HEK293 (cell line): ENCODE measurements around the gene EMD.
A peak's percentile ranks its signal among the peaks of the same experiment; 100 is the strongest.

Source experiments
- HOXD13 ChIP-seq: sonication (generic); formaldehyde crosslinking; IDR thresholded peaks from 2 replicates; pipeline ENCODE4 v1.8.0; 2022; ENCODE audit warnings: missing genetic modification reagents, borderline replicate concordance
- KLF16 ChIP-seq: fragments of 450-650 bp; formaldehyde crosslinking; IDR thresholded peaks from 2 replicates; pipeline ENCODE4 v1.5.1; 2017; ENCODE audit warnings: missing biosample characterization, missing genetic modification characterization
- REPIN1 ChIP-seq: fragments of 450-650 bp; formaldehyde crosslinking; IDR thresholded peaks from 2 replicates; pipeline ENCODE4 v1.5.1; 2017; ENCODE audit warnings: missing biosample characterization, missing genetic modification characterization, low read depth
- YY1 ChIP-seq: fragments of 450-650 bp; formaldehyde crosslinking; IDR thresholded peaks from 2 replicates; pipeline ENCODE4 v1.5.1; 2018; ENCODE audit warnings: missing biosample characterization, missing genetic modification characterization
- ZNF10 ChIP-seq: fragments of 450-650 bp; formaldehyde crosslinking; IDR thresholded peaks from 2 replicates; pipeline ENCODE4 v1.5.1; 2017; ENCODE audit warnings: missing biosample characterization, missing genetic modification characterization
- ZNF169 ChIP-seq: fragments of 450-650 bp; formaldehyde crosslinking; IDR thresholded peaks from 2 replicates; pipeline ENCODE4 v1.5.1; 2016; ENCODE audit warnings: missing biosample characterization, missing genetic modification characterization
- ZNF2 ChIP-seq: fragments of 450-650 bp; formaldehyde crosslinking; IDR thresholded peaks from 2 replicates; pipeline ENCODE4 v1.5.1; 2016; ENCODE audit warnings: missing biosample characterization, missing genetic modification characterization
- ZNF239 ChIP-seq: fragments of 450-650 bp; formaldehyde crosslinking; IDR thresholded peaks from 2 replicates; pipeline ENCODE4 v1.5.1; 2016; ENCODE audit warnings: missing biosample characterization, missing genetic modification characterization
- ZNF24 ChIP-seq: fragments of 450-650 bp; formaldehyde crosslinking; IDR thresholded peaks from 2 replicates; pipeline ENCODE4 v1.5.1; 2016; ENCODE audit warnings: missing biosample characterization, missing genetic modification characterization
- ZNF366 ChIP-seq: fragments of 450-650 bp; formaldehyde crosslinking; conservative IDR thresholded peaks from 2 replicates; pipeline ENCODE4 v1.5.1; 2016; ENCODE audit warnings: missing biosample characterization, missing genetic modification characterization
- ZNF529 ChIP-seq: fragments of 450-650 bp; formaldehyde crosslinking; IDR thresholded peaks from 2 replicates; pipeline ENCODE4 v1.5.1; 2017; ENCODE audit warnings: missing genetic modification characterization, missing biosample characterization; ENCODE audit not compliant: insufficient replicate concordance
- ZNF610 ChIP-seq: fragments of 450-650 bp; formaldehyde crosslinking; IDR thresholded peaks from 2 replicates; pipeline ENCODE4 v1.5.1; 2016; ENCODE audit warnings: missing biosample characterization, missing genetic modification characterization, borderline replicate concordance
- ZNF677 ChIP-seq: fragments of 450-650 bp; IDR thresholded peaks from 2 replicates; pipeline ENCODE4 v1.5.0; 2018; ENCODE audit warnings: missing biosample characterization, mild to moderate bottlenecking, missing genetic modification characterization, moderate library complexity
- ZNF707 ChIP-seq: fragments of 450-650 bp; formaldehyde crosslinking; IDR thresholded peaks from 2 replicates; pipeline ENCODE4 v1.5.1; 2016; ENCODE audit warnings: missing biosample characterization, missing genetic modification characterization
- ZNF76 ChIP-seq: fragments of 450-650 bp; formaldehyde crosslinking; IDR thresholded peaks from 2 replicates; pipeline ENCODE4; 2016; ENCODE audit warnings: low read depth, missing biosample characterization, missing genetic modification characterization, borderline replicate concordance
- ZNF785 ChIP-seq: fragments of 450-650 bp; formaldehyde crosslinking; IDR thresholded peaks from 2 replicates; pipeline ENCODE4 v1.5.1; 2016; ENCODE audit warnings: missing biosample characterization, missing genetic modification characterization
- ZXDB ChIP-seq: fragments of 450-650 bp; formaldehyde crosslinking; IDR thresholded peaks from 2 replicates; pipeline ENCODE4 v1.5.1; 2016; ENCODE audit warnings: missing biosample characterization, missing genetic modification characterization
- TF ChIP-seq, protein P1 (sequence below): fragments of 450-650 bp; formaldehyde crosslinking; IDR thresholded peaks from 2 replicates; pipeline ENCODE4 v1.5.1; 2016; ENCODE audit warnings: missing biosample characterization, missing genetic modification characterization
- TF ChIP-seq, protein P2 (sequence below): fragments of 450-650 bp; formaldehyde crosslinking; IDR thresholded peaks from 2 replicates; pipeline ENCODE4 v1.5.1; 2016; ENCODE audit warnings: missing biosample characterization, missing genetic modification characterization
- TF ChIP-seq, protein P3 (sequence below): fragments of 450-650 bp; formaldehyde crosslinking; IDR thresholded peaks from 2 replicates; pipeline ENCODE4 v1.5.1; 2016; ENCODE audit warnings: missing biosample characterization, missing genetic modification characterization
- TF ChIP-seq, protein P4 (sequence below): fragments of 450-650 bp; formaldehyde crosslinking; IDR thresholded peaks from 2 replicates; pipeline ENCODE4 v1.5.1; 2016; ENCODE audit warnings: missing biosample characterization, missing genetic modification characterization
- TF ChIP-seq, protein P5 (sequence below): fragments of 450-650 bp; formaldehyde crosslinking; IDR thresholded peaks from 2 replicates; pipeline ENCODE4 v1.5.1; 2016; ENCODE audit warnings: missing biosample characterization, missing genetic modification characterization
- TF ChIP-seq, protein P6 (sequence below): fragments of 450-650 bp; formaldehyde crosslinking; IDR thresholded peaks from 2 replicates; pipeline ENCODE4 v1.5.1; 2016; ENCODE audit warnings: missing biosample characterization, missing genetic modification characterization
- TF ChIP-seq, protein P7 (sequence below): fragments of 450-650 bp; formaldehyde crosslinking; IDR thresholded peaks from 2 replicates; pipeline ENCODE4 v1.5.1; 2017; ENCODE audit warnings: missing biosample characterization, missing genetic modification characterization

EMD gene

DNA sequence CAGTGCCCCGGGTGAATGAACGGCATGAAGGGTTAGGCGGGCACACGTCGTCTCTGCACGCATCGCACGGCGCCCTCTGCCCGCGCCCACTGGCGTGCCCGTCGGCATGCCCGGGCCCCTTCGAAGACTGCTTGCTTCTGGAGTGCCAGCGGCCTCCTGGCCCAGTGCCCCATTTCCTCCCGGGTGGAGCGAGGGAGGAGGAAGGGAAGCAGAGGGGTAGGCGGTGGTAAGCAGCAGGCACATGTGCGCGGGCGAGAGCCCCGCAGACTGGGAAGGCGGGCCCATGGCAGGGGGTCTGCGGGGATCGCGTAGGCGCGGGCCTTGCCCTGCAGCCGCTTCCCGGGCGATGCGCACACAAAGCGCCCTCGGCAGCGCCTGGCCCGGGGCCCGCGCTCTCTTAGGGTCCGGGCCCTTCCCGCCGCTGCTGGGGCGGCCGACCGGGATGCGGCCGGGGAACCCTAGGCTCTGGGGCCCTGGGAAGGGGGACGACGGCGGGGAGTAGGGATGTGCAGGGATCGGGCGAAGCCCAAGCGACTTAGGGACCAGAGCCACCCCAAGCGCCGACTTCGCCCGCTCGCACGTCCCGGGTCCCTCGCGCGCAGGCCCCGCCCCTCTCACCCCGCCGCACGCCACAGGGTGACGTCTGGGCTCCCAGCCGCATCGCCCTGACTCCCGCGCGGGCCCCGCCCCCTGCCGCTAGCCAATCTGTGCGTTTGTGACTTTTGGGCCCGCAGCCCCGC is 866 bp upstream of the EMD start (continued):
- no peak for TF ChIP-seq ZNF2 (tag by site-specific recombination)
- TF ChIP-seq, protein P1, sequence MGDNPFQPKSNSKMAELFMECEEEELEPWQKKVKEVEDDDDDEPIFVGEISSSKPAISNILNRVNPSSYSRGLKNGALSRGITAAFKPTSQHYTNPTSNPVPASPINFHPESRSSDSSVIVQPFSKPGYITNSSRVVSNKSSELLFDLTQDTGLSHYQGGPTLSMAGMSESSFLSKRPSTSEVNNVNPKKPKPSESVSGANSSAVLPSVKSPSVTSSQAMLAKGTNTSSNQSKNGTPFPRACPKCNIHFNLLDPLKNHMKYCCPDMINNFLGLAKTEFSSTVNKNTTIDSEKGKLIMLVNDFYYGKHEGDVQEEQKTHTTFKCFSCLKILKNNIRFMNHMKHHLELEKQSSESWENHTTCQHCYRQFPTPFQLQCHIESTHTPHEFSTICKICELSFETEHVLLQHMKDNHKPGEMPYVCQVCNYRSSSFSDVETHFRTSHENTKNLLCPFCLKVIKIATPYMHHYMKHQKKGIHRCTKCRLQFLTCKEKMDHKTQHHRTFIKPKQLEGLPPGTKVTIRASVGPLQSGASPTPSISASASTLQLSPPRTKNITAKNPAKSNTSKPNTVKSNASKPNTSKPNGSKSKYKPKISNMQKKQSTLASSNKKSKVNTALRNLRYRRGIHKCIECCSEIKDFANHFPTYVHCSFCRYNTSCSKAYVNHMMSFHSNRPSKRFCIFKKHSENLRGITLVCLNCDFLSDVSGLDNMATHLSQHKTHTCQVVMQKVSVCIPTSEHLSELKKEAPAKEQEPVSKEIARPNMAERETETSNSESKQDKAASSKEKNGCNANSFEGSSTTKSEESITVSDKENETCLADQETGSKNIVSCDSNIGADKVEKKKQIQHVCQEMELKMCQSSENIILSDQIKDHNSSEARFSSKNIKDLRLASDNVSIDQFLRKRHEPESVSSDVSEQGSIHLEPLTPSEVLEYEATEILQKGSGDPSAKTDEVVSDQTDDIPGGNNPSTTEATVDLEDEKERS, result no peak
- TF ChIP-seq, protein P2, sequence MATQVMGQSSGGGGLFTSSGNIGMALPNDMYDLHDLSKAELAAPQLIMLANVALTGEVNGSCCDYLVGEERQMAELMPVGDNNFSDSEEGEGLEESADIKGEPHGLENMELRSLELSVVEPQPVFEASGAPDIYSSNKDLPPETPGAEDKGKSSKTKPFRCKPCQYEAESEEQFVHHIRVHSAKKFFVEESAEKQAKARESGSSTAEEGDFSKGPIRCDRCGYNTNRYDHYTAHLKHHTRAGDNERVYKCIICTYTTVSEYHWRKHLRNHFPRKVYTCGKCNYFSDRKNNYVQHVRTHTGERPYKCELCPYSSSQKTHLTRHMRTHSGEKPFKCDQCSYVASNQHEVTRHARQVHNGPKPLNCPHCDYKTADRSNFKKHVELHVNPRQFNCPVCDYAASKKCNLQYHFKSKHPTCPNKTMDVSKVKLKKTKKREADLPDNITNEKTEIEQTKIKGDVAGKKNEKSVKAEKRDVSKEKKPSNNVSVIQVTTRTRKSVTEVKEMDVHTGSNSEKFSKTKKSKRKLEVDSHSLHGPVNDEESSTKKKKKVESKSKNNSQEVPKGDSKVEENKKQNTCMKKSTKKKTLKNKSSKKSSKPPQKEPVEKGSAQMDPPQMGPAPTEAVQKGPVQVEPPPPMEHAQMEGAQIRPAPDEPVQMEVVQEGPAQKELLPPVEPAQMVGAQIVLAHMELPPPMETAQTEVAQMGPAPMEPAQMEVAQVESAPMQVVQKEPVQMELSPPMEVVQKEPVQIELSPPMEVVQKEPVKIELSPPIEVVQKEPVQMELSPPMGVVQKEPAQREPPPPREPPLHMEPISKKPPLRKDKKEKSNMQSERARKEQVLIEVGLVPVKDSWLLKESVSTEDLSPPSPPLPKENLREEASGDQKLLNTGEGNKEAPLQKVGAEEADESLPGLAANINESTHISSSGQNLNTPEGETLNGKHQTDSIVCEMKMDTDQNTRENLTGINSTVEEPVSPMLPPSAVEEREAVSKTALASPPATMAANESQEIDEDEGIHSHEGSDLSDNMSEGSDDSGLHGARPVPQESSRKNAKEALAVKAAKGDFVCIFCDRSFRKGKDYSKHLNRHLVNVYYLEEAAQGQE (tag by site-specific recombination), result no peak
- no peak for TF ChIP-seq ZNF24 (tag by site-specific recombination)
- TF ChIP-seq ZXDB (tag by site-specific recombination), result peak; percentile 16; the same call in 1 of the 2 replicates
- TF ChIP-seq, protein P3, sequence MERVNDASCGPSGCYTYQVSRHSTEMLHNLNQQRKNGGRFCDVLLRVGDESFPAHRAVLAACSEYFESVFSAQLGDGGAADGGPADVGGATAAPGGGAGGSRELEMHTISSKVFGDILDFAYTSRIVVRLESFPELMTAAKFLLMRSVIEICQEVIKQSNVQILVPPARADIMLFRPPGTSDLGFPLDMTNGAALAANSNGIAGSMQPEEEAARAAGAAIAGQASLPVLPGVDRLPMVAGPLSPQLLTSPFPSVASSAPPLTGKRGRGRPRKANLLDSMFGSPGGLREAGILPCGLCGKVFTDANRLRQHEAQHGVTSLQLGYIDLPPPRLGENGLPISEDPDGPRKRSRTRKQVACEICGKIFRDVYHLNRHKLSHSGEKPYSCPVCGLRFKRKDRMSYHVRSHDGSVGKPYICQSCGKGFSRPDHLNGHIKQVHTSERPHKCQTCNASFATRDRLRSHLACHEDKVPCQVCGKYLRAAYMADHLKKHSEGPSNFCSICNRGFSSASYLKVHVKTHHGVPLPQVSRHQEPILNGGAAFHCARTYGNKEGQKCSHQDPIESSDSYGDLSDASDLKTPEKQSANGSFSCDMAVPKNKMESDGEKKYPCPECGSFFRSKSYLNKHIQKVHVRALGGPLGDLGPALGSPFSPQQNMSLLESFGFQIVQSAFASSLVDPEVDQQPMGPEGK (tag by site-specific recombination), result 0 out of 2 replicates have a peak, but pooled peaks have one; percentile 53
- peak; percentile 48; the same call in 1 of the 2 replicates for TF ChIP-seq ZNF366 (tag by site-specific recombination)
- no peak for TF ChIP-seq HOXD13
- TF ChIP-seq, protein P4, sequence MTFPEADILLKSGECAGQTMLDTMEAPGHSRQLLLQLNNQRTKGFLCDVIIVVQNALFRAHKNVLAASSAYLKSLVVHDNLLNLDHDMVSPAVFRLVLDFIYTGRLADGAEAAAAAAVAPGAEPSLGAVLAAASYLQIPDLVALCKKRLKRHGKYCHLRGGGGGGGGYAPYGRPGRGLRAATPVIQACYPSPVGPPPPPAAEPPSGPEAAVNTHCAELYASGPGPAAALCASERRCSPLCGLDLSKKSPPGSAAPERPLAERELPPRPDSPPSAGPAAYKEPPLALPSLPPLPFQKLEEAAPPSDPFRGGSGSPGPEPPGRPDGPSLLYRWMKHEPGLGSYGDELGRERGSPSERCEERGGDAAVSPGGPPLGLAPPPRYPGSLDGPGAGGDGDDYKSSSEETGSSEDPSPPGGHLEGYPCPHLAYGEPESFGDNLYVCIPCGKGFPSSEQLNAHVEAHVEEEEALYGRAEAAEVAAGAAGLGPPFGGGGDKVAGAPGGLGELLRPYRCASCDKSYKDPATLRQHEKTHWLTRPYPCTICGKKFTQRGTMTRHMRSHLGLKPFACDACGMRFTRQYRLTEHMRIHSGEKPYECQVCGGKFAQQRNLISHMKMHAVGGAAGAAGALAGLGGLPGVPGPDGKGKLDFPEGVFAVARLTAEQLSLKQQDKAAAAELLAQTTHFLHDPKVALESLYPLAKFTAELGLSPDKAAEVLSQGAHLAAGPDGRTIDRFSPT (tag by site-specific recombination), result peak; percentile 94
- TF ChIP-seq ZNF169 (tag by site-specific recombination), result no peak
- no peak for TF ChIP-seq KLF16
- no peak for TF ChIP-seq ZNF529 (tag by site-specific recombination)
- TF ChIP-seq ZNF239 (tag by site-specific recombination), result no peak
- no peak for TF ChIP-seq ZNF677
- no peak for TF ChIP-seq ZNF785 (tag by site-specific recombination)
- TF ChIP-seq ZNF76 (tag by site-specific recombination), result no peak
- TF ChIP-seq ZNF610 (tag by site-specific recombination), result no peak
- no peak for TF ChIP-seq ZNF10 (tag by site-specific recombination)
- TF ChIP-seq, protein P5, sequence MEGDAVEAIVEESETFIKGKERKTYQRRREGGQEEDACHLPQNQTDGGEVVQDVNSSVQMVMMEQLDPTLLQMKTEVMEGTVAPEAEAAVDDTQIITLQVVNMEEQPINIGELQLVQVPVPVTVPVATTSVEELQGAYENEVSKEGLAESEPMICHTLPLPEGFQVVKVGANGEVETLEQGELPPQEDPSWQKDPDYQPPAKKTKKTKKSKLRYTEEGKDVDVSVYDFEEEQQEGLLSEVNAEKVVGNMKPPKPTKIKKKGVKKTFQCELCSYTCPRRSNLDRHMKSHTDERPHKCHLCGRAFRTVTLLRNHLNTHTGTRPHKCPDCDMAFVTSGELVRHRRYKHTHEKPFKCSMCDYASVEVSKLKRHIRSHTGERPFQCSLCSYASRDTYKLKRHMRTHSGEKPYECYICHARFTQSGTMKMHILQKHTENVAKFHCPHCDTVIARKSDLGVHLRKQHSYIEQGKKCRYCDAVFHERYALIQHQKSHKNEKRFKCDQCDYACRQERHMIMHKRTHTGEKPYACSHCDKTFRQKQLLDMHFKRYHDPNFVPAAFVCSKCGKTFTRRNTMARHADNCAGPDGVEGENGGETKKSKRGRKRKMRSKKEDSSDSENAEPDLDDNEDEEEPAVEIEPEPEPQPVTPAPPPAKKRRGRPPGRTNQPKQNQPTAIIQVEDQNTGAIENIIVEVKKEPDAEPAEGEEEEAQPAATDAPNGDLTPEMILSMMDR, result no peak
- TF ChIP-seq ZNF707 (tag by site-specific recombination), result no peak
- TF ChIP-seq YY1, result 0 out of 2 replicates have a peak, but pooled peaks have one; percentile 23
- TF ChIP-seq, protein P6, sequence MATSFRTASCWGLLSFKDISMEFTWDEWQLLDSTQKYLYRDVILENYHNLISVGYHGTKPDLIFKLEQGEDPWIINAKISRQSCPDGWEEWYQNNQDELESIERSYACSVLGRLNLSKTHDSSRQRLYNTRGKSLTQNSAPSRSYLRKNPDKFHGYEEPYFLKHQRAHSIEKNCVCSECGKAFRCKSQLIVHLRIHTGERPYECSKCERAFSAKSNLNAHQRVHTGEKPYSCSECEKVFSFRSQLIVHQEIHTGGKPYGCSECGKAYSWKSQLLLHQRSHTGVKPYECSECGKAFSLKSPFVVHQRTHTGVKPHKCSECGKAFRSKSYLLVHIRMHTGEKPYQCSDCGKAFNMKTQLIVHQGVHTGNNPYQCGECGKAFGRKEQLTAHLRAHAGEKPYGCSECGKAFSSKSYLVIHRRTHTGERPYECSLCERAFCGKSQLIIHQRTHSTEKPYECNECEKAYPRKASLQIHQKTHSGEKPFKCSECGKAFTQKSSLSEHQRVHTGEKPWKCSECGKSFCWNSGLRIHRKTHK (tag by site-specific recombination), result no peak
- no peak for TF ChIP-seq REPIN1
- TF ChIP-seq, protein P7, sequence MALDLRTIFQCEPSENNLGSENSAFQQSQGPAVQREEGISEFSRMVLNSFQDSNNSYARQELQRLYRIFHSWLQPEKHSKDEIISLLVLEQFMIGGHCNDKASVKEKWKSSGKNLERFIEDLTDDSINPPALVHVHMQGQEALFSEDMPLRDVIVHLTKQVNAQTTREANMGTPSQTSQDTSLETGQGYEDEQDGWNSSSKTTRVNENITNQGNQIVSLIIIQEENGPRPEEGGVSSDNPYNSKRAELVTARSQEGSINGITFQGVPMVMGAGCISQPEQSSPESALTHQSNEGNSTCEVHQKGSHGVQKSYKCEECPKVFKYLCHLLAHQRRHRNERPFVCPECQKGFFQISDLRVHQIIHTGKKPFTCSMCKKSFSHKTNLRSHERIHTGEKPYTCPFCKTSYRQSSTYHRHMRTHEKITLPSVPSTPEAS (tag by site-specific recombination), result no peak
